Stimulated activated CD4-positive, alpha-beta T cell treated with anti-CD3 and anti-CD28 coated beads, Interleukin-12 subunit alpha, Interleukin-12 subunit beta, amount 100 ng/mL, for 48 hours (primary cell): ENCODE results near the gene WWOX.

Experiments used
- DNase-seq, 3 donors: peaks; one replicate each; pipeline ENCODE4 v3.0.0-alpha.2; 2020; ENCODE audit warnings: low read depth in 2 of 3, low spot score in 1 of 3

The WWOX gene

GRCh38 chr16:79097771-79098170 is 998.3 kb downstream of the WWOX start:
- no peak for DNase-seq

- no peak for DNase-seq
Measured at GRCh38 chr16:79098907-79099306, 999.5 kb downstream of the WWOX start.

GRCh38 chr16:79099716-79100115 is 1000.3 kb downstream of the WWOX start:
- DNase-seq: no peak

GRCh38 chr16:79100447-79100846 is 1001.0 kb downstream of the WWOX start:
- no peak for DNase-seq

GRCh38 chr16:79101491-79101890 is 1002.0 kb downstream of the WWOX start:
- DNase-seq: no peak

GRCh38 chr16:79104567-79104966 is 1005.1 kb downstream of the WWOX start:
- no peak for DNase-seq

GRCh38 chr16:79107301-79107700 is 1007.8 kb downstream of the WWOX start:
- DNase-seq: no peak

- DNase-seq: no peak
Measured at GRCh38 chr16:79109771-79110170, 1010.3 kb downstream of the WWOX start.

GRCh38 chr16:79110242-79110641 is 1010.8 kb downstream of the WWOX start:
- no peak for DNase-seq

GRCh38 chr16:79110953-79111352 is 1011.5 kb downstream of the WWOX start:
- DNase-seq: no peak

- DNase-seq: no peak
Measured at GRCh38 chr16:79112462-79112861, 1013.0 kb downstream of the WWOX start.

GRCh38 chr16:79113826-79114225 is 1014.4 kb downstream of the WWOX start:
- DNase-seq: no peak

- no peak for DNase-seq
Measured at GRCh38 chr16:79114759-79115158, 1015.3 kb downstream of the WWOX start.

- DNase-seq: no peak
Measured at GRCh38 chr16:79121906-79122305, 1022.5 kb downstream of the WWOX start.

GRCh38 chr16:79122343-79122742 is 1022.9 kb downstream of the WWOX start:
- DNase-seq: no peak

GRCh38 chr16:79124016-79124756 is 1024.7 kb downstream of the WWOX start:
- no peak for DNase-seq

- no peak for DNase-seq
Measured at GRCh38 chr16:79127766-79128165, 1028.3 kb downstream of the WWOX start.

GRCh38 chr16:79128706-79129105 is 1029.3 kb downstream of the WWOX start:
- DNase-seq: no peak

GRCh38 chr16:79130616-79131015 is 1031.2 kb downstream of the WWOX start:
- no peak for DNase-seq

GRCh38 chr16:79131321-79132075 is 1032.0 kb downstream of the WWOX start:
- no peak for DNase-seq

- DNase-seq: no peak
Measured at GRCh38 chr16:79132701-79133100, 1033.2 kb downstream of the WWOX start.

GRCh38 chr16:79134300-79134699 is 1034.8 kb downstream of the WWOX start:
- DNase-seq: no peak

- DNase-seq: no peak
Measured at GRCh38 chr16:79136955-79137354, 1037.5 kb downstream of the WWOX start.
